H9 (cell line): Measurements from ENCODE around the gene TYK2. TPM values are rescaled to one million over a fixed set of nuclear protein-coding genes. Genes with fewer than 3 reads are reported as not detected.

Experiments
- DNase-seq: peaks from one replicate; pipeline ENCODE4 v3.0.0-alpha.2; 2017
- H2AFZ ChIP-seq: one replicate; pipeline ENCODE4 v1.6.1; 2013; ENCODE audit warnings: mild to moderate bottlenecking, low read length, control low read depth, moderate library complexity
- H2AK5ac ChIP-seq: 2 replicates; pipeline ENCODE4 v1.6.1; 2013; ENCODE audit warnings: low read length, control low read depth, mixed read lengths; ENCODE audit not compliant: insufficient read length
- H2BK120ac ChIP-seq: one replicate; pipeline ENCODE4 v1.6.1; 2013; ENCODE audit warnings: low read depth, mild to moderate bottlenecking, low read length, control low read depth, inconsistent platforms; ENCODE audit not compliant: poor library complexity, severe bottlenecking
- H2BK12ac ChIP-seq: 2 replicates; pipeline ENCODE4 v1.6.1; 2013; ENCODE audit warnings: low read length, control low read depth, mixed read lengths, low read depth; ENCODE audit not compliant: insufficient read length
- H2BK15ac ChIP-seq: 2 replicates; pipeline ENCODE4 v1.6.1; 2013; ENCODE audit warnings: low read depth, low read length, control low read depth
- H2BK20ac ChIP-seq: one replicate; pipeline ENCODE4 v1.6.1; 2013; ENCODE audit warnings: low read depth, mild to moderate bottlenecking, low read length, control low read depth, inconsistent platforms; ENCODE audit not compliant: poor library complexity, severe bottlenecking
- H2BK5ac ChIP-seq: 2 replicates; pipeline ENCODE4 v1.6.1; 2013; ENCODE audit warnings: low read length, control low read depth, mixed read lengths; ENCODE audit not compliant: insufficient read length
- H3K14ac ChIP-seq: 2 replicates; pipeline ENCODE4 v1.6.1; 2013; ENCODE audit warnings: low read length, control low read depth; ENCODE audit not compliant: insufficient read depth
- H3K18ac ChIP-seq: 2 replicates; pipeline ENCODE4 v1.6.1; 2013; ENCODE audit warnings: low read depth, mild to moderate bottlenecking, mixed read lengths, low read length, control low read depth; ENCODE audit not compliant: insufficient read length
- H3K23ac ChIP-seq: 2 replicates; pipeline ENCODE4 v1.6.1; 2013; ENCODE audit warnings: low read length, control low read depth, mixed read lengths, low read depth; ENCODE audit not compliant: insufficient read length
- H3K23me2 ChIP-seq: 2 replicates; pipeline ENCODE4 v1.6.1; 2013; ENCODE audit warnings: low read depth, mild to moderate bottlenecking, mixed read lengths, low read length, control low read depth; ENCODE audit not compliant: insufficient read length, poor library complexity, severe bottlenecking
- H3K27ac ChIP-seq: 2 replicates; pipeline ENCODE4 v1.5.1; 2013; ENCODE audit warnings: low read length, control low read depth, mixed read lengths, low read depth; ENCODE audit not compliant: insufficient read length
- H3K27me3 ChIP-seq: 2 replicates; pipeline ENCODE4 v1.6.1; 2013; ENCODE audit warnings: low read length, control low read depth, inconsistent platforms; ENCODE audit not compliant: insufficient read depth
- H3K4ac ChIP-seq: 2 replicates; pipeline ENCODE4 v1.6.1; 2013; ENCODE audit warnings: low read depth, mild to moderate bottlenecking, control low read depth, inconsistent platforms, low read length, moderate library complexity
- H3K4me1 ChIP-seq: 2 replicates; pipeline ENCODE4 v1.6.1; 2013; ENCODE audit warnings: low read length, control low read depth, inconsistent platforms; ENCODE audit not compliant: insufficient read depth
- H3K4me2 ChIP-seq: 2 replicates; pipeline ENCODE4 v1.6.1; 2013; ENCODE audit warnings: low read length, control low read depth, mixed read lengths; ENCODE audit not compliant: insufficient read length, insufficient read depth
- H3K56ac ChIP-seq: 2 replicates; pipeline ENCODE4 v1.6.1; 2013; ENCODE audit warnings: low read depth, mild to moderate bottlenecking, mixed read lengths, low read length, control low read depth; ENCODE audit not compliant: insufficient read length
- H3K79me1 ChIP-seq: 2 replicates; pipeline ENCODE4 v1.6.1; 2013; ENCODE audit warnings: low read depth, mild to moderate bottlenecking, moderate library complexity, low read length, control low read depth, inconsistent platforms; ENCODE audit not compliant: insufficient read depth, poor library complexity, severe bottlenecking
- H3K79me2 ChIP-seq: 2 replicates; pipeline ENCODE4 v1.6.1; 2013; ENCODE audit warnings: low read length, control low read depth, inconsistent platforms; ENCODE audit not compliant: insufficient read depth
- H3K9ac ChIP-seq: 2 replicates; pipeline ENCODE4 v1.6.1; 2013; ENCODE audit warnings: low read length, control low read depth, mixed read lengths; ENCODE audit not compliant: insufficient read length; ENCODE audit errors: extremely low read depth
- H3K9me3 ChIP-seq: one replicate; pipeline ENCODE4 v1.6.1; 2013; ENCODE audit warnings: low read depth, low read length, inconsistent platforms; ENCODE audit not compliant: control insufficient read depth
- H3T11ph ChIP-seq: one replicate; pipeline ENCODE4 v1.6.1; 2013; ENCODE audit warnings: mild to moderate bottlenecking, low read length, control low read depth, inconsistent platforms
- H4K20me1 ChIP-seq: one replicate; pipeline ENCODE4 v1.6.1; 2013; ENCODE audit not compliant: control insufficient read depth, insufficient read length, insufficient read depth
- H4K5ac ChIP-seq: 2 replicates; pipeline ENCODE4 v1.6.1; 2013; ENCODE audit warnings: low read depth, mild to moderate bottlenecking, mixed read lengths, low read length, control low read depth; ENCODE audit not compliant: insufficient read length
- H4K8ac ChIP-seq: replicated peaks from 2 replicates; pipeline ENCODE4 v1.6.1; 2013; ENCODE audit warnings: low read length, control low read depth, mixed read lengths, low read depth; ENCODE audit not compliant: insufficient read length
- H4K91ac ChIP-seq: 2 replicates; pipeline ENCODE4 v1.6.1; 2013; ENCODE audit warnings: low read depth, mild to moderate bottlenecking, moderate library complexity, mixed read lengths, low read length, control low read depth; ENCODE audit not compliant: insufficient read length
- H3K27ac Mint-ChIP-seq, 3 experiments: 2 replicates in 2 of 3; 3 replicates in 1 of 3; pipeline ENCODE4 v1.8.0; 2020 to 2021; ENCODE audit warnings: mixed read lengths in 3 of 3, mild to moderate bottlenecking in 1 of 3, moderate library complexity in 1 of 3
- H3K27me3 Mint-ChIP-seq: 2 replicates; pipeline ENCODE4 v1.8.0; 2021; ENCODE audit warnings: low read depth, mild to moderate bottlenecking, moderate library complexity, mixed read lengths
- H3K36me3 Mint-ChIP-seq, 3 experiments: 2 replicates in 2 of 3; 3 replicates in 1 of 3; pipeline ENCODE4 v1.8.0; 2020 to 2021; ENCODE audit warnings: low read depth in 3 of 3, mixed read lengths in 3 of 3; ENCODE audit not compliant: insufficient read depth in 1 of 3
- H3K4me1 Mint-ChIP-seq, 2 experiments: 2 replicates each; pipeline ENCODE4 v1.8.0; 2020; ENCODE audit warnings: mixed read lengths in 2 of 2
- H3K4me3 Mint-ChIP-seq, 2 experiments: 2 replicates in 1 of 2; 3 replicates in 1 of 2; pipeline ENCODE4 v1.8.0; 2020 to 2021; ENCODE audit warnings: mild to moderate bottlenecking in 2 of 2, mixed read lengths in 2 of 2, moderate library complexity in 1 of 2
- H3K9me3 Mint-ChIP-seq, 2 experiments: 2 replicates in 1 of 2; 3 replicates in 1 of 2; pipeline ENCODE4 v1.8.0; 2020; ENCODE audit warnings: mild to moderate bottlenecking in 2 of 2, mixed read lengths in 2 of 2, moderate library complexity in 1 of 2
- WGBS: extraction: QIAGEN DNeasy Blood & Tissue Kit; methylation state at CpG from one replicate; pipeline ENCODE4 v1.1.7; 2013; ENCODE audit warnings: missing lambda C conversion rate, low lambda C conversion rate, mixed read lengths; ENCODE audit not compliant: insufficient read length; ENCODE audit errors: extremely low coverage; 5-methylcytosine and 5-hydroxymethylcytosine counted together
- total RNA-seq: library from RNA; stranded (reverse); gene quantifications from 2 replicates; pipeline ENCODE4 v1.2.1, GENCODE V29; 2021
- TF ChIP-seq, protein P1 (sequence below): fragments of 200-600 bp; sonication (generic); conservative IDR thresholded peaks from 3 replicates; pipeline ENCODE4 v1.8.0; 2021; ENCODE audit warnings: antibody characterized with exemption, mild to moderate bottlenecking

The TYK2 gene
- total RNA-seq, 1 experiment from 2014 or later: 61.4 TPM

DNA sequence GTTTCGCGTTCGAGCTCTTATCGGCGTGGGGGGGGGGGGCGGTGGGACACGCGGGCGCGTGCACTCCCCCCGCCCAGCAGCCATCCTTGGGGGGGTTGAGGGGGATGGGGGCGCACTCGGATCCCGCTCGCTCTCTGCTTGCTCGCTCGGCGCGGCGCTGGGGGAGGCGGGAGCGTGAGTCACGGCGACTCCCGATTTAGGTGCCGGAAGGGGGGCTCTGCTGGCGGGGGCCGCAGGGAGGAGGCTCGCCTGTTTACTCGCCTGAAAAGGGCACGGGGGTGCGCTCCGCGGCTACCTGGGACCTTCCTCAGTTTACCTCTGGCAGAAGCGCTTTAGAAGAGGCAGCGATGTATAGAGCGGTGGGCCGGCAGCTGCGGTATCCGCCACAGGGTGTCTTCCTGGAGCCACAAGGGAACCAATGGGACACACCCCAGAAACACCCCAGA, 38.9 kb upstream of the TYK2 start:
- Histone ChIP-seq H3K9me3 (no peaks in the 10 kb centered on the region), H2BK5ac (no peak overlapping the region), H4K8ac (no peak overlapping the region), H4K91ac (no peak overlapping the region), H3K4me2 (peak overlapping the region; percentile 80), H4K5ac (no peak overlapping the region), H2BK20ac (no peak overlapping the region), H3K18ac (no peak overlapping the region), H3T11ph (no peak overlapping the region), H2AFZ (no peak overlapping the region), H2AK5ac (no peak overlapping the region), H3K79me2 (no peaks in the 10 kb centered on the region), H3K23ac (no peak overlapping the region), H3K4me1 (peaks cover 2% of the 10 kb centered on the region; the same call in 1 of the 2 replicates), H4K20me1 (no peaks in the 10 kb centered on the region), H3K4ac (no peak overlapping the region), H3K27me3 (peaks cover 46% of the 10 kb centered on the region), H2BK120ac (no peak overlapping the region), H3K23me2 (peaks cover 19% of the 10 kb centered on the region), H3K14ac (no peak overlapping the region), H2BK15ac (no peak overlapping the region), H2BK12ac (no peak overlapping the region), H3K79me1 (no peaks in the 10 kb centered on the region), H3K56ac (no peak overlapping the region), H3K9ac (no peak overlapping the region), H3K27ac (no peak overlapping the region)
- H3K36me3 Mint-ChIP-seq: no peaks in the 10 kb centered on the region
- no peak for DNase-seq
- H3K27me3 Mint-ChIP-seq: peaks cover 92% of the 10 kb centered on the region
- peak overlapping the region; percentile 68 to 83 for H3K4me3 Mint-ChIP-seq
- H3K9me3 Mint-ChIP-seq: peaks cover 0 to 4% of the 10 kb centered on the region in 2 experiments; a peak in 3 of 5 replicates
- WGBS: no CpG with 5 or more reads among the region's 40 CpGs
- H3K4me1 Mint-ChIP-seq: peaks cover 33 to 40% of the 10 kb centered on the region in 2 experiments
- TF ChIP-seq, protein P1, sequence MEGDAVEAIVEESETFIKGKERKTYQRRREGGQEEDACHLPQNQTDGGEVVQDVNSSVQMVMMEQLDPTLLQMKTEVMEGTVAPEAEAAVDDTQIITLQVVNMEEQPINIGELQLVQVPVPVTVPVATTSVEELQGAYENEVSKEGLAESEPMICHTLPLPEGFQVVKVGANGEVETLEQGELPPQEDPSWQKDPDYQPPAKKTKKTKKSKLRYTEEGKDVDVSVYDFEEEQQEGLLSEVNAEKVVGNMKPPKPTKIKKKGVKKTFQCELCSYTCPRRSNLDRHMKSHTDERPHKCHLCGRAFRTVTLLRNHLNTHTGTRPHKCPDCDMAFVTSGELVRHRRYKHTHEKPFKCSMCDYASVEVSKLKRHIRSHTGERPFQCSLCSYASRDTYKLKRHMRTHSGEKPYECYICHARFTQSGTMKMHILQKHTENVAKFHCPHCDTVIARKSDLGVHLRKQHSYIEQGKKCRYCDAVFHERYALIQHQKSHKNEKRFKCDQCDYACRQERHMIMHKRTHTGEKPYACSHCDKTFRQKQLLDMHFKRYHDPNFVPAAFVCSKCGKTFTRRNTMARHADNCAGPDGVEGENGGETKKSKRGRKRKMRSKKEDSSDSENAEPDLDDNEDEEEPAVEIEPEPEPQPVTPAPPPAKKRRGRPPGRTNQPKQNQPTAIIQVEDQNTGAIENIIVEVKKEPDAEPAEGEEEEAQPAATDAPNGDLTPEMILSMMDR: no peak
- H3K27ac Mint-ChIP-seq: no peak overlapping the region
